GM21447 (cell line): Measurements from ENCODE around the gene DDR2.
"Not testable (repeated sequence)": the region's sequence is repeated elsewhere in the genome, so short reads cannot be mapped to it uniquely, and the experiment has no call there.

Experiments used
- ATAC-seq: cut with Tn5 transposase; IDR thresholded peaks from one replicate; pipeline ENCODE4 v1.9.1; 2021; ENCODE audit not compliant: unreplicated experiment

The DDR2 gene

GRCh38 chr1:162632217-162632666, at the start of gene DDR2:
Gene DDR2 (plus strand): TSS chr1:162632464. CDS start chr1:162719064, 86,600 bp downstream.
- ATAC-seq = no peak

GRCh38 chr1:162582901-162583300, 49.4 kb upstream of the DDR2 start:
- not testable (repeated sequence) for ATAC-seq

- ATAC-seq = not testable (repeated sequence)
These were observed 47.2 kb upstream of the DDR2 start for GRCh38 chr1:162585101-162585500.

GRCh38 chr1:162587347-162587746, 44.9 kb upstream of the DDR2 start:
- no peak for ATAC-seq

- no peak for ATAC-seq
These were observed 44.5 kb upstream of the DDR2 start for GRCh38 chr1:162587761-162588260.

GRCh38 chr1:162590101-162590500, 42.2 kb upstream of the DDR2 start:
- no peak for ATAC-seq

- ATAC-seq = no peak
These were observed 41.6 kb upstream of the DDR2 start for GRCh38 chr1:162590686-162591085.

GRCh38 chr1:162596514-162597170, 35.6 kb upstream of the DDR2 start:
- ATAC-seq = no peak

GRCh38 chr1:162599451-162599850, 32.8 kb upstream of the DDR2 start:
- no peak for ATAC-seq

GRCh38 chr1:162603117-162603516, 29.1 kb upstream of the DDR2 start:
- not testable (repeated sequence) for ATAC-seq

GRCh38 chr1:162605225-162605927, 26.9 kb upstream of the DDR2 start:
- ATAC-seq = no peak

- no peak for ATAC-seq
These were observed 23.0 kb upstream of the DDR2 start for GRCh38 chr1:162609306-162609705.

- ATAC-seq = no peak
These were observed 19.5 kb upstream of the DDR2 start for GRCh38 chr1:162612606-162613400.

- ATAC-seq = no peak
These were observed 15.4 kb upstream of the DDR2 start for GRCh38 chr1:162616848-162617247.

- ATAC-seq = no peak
These were observed 14.8 kb upstream of the DDR2 start for GRCh38 chr1:162617513-162617912.

GRCh38 chr1:162619076-162619475, 13.2 kb upstream of the DDR2 start:
- ATAC-seq = no peak

GRCh38 chr1:162621256-162621655, 11.0 kb upstream of the DDR2 start:
- ATAC-seq = no peak

GRCh38 chr1:162625679-162626078, 6.6 kb upstream of the DDR2 start:
- no peak for ATAC-seq

- ATAC-seq = no peak
These were observed 6.2 kb upstream of the DDR2 start for GRCh38 chr1:162626094-162626493.

GRCh38 chr1:162626761-162627160, 5.5 kb upstream of the DDR2 start:
- ATAC-seq = no peak

GRCh38 chr1:162627662-162628296, 4.5 kb upstream of the DDR2 start:
- no peak for ATAC-seq
